Activated CD4-positive, CD25-positive, alpha-beta regulatory T cell treated with anti-CD3 and anti-CD28 coated beads, Interleukin-2, amount 50 U/mL, for 72 hours (primary cell): ENCODE measurements around the gene PTPN14.
"Not testable (repeated sequence)": the region's sequence is repeated elsewhere in the genome, so short reads cannot be mapped to it uniquely, and the experiment has no call there.

Experiments used
- DNase-seq: peaks from one replicate; pipeline ENCODE4 v3.0.0; 2021

Gene PTPN14

GRCh38 chr1:214540324-214540723 is 11.1 kb downstream of the PTPN14 start:
- no peak for DNase-seq

GRCh38 chr1:214538496-214538895 is 12.9 kb downstream of the PTPN14 start:
- no peak for DNase-seq

- no peak for DNase-seq
Measured at GRCh38 chr1:214537872-214538473, 13.4 kb downstream of the PTPN14 start.

- no peak for DNase-seq
Measured at GRCh38 chr1:214537219-214537618, 14.2 kb downstream of the PTPN14 start.

- no peak for DNase-seq
Measured at GRCh38 chr1:214532070-214532469, 19.3 kb downstream of the PTPN14 start.

GRCh38 chr1:214525535-214526019 is 25.8 kb downstream of the PTPN14 start:
- DNase-seq, result no peak

- no peak for DNase-seq
Measured at GRCh38 chr1:214524824-214525223, 26.6 kb downstream of the PTPN14 start.

- DNase-seq, result no peak
Measured at GRCh38 chr1:214523124-214523824, 28.1 kb downstream of the PTPN14 start.

GRCh38 chr1:214521458-214521857 is 29.9 kb downstream of the PTPN14 start:
- not testable (repeated sequence) for DNase-seq

GRCh38 chr1:214520544-214521165 is 30.7 kb downstream of the PTPN14 start:
- no peak for DNase-seq

GRCh38 chr1:214518361-214518760 is 33.0 kb downstream of the PTPN14 start:
- DNase-seq, result no peak

GRCh38 chr1:214516434-214517326 is 34.7 kb downstream of the PTPN14 start:
- no peak for DNase-seq

- DNase-seq, result no peak
Measured at GRCh38 chr1:214515544-214516433, 35.6 kb downstream of the PTPN14 start.

GRCh38 chr1:214514819-214515383 is 36.5 kb downstream of the PTPN14 start:
- no peak for DNase-seq

GRCh38 chr1:214514032-214514818 is 37.2 kb downstream of the PTPN14 start:
- DNase-seq, result no peak

GRCh38 chr1:214513394-214513793 is 38.0 kb downstream of the PTPN14 start:
- no peak for DNase-seq

- no peak for DNase-seq
Measured at GRCh38 chr1:214511639-214511998, 39.8 kb downstream of the PTPN14 start.

GRCh38 chr1:214510914-214511638 is 40.3 kb downstream of the PTPN14 start:
- no peak for DNase-seq

GRCh38 chr1:214510477-214510876 is 40.9 kb downstream of the PTPN14 start:
- DNase-seq, result no peak

GRCh38 chr1:214509622-214510021 is 41.8 kb downstream of the PTPN14 start:
- DNase-seq, result not testable (repeated sequence)
